Astrocyte (in vitro differentiated cells and primary cell): ENCODE data around the gene APOBEC3A.

Experiments used
- CTCF ChIP-seq: IDR thresholded peaks from 2 replicates; pipeline ENCODE4 v1.5.1; 2011; ENCODE audit warnings: low read depth, mild to moderate bottlenecking, inconsistent platforms, low read length, moderate library complexity; ENCODE audit not compliant: insufficient read depth
- EZH2 ChIP-seq: IDR thresholded peaks from 2 replicates; pipeline ENCODE4 v1.6.1; 2012; ENCODE audit warnings: mild to moderate bottlenecking, low read length, inconsistent platforms; ENCODE audit not compliant: insufficient read depth

- TF ChIP-seq CTCF: no peak
- no peak for TF ChIP-seq EZH2
These were observed 14.2 kb upstream of the APOBEC3A start for GRCh38 chr22:38943201-38943600.
